RPMI8226 (cell line): Measurements from ENCODE around the gene ELMO1.

ENCODE experiments used
- DNase-seq: peaks from one replicate; pipeline ENCODE4 v3.0.0-alpha.2; 2015

ELMO1 gene

GRCh38 chr7:36852017-36852416, 596.6 kb downstream of the ELMO1 start:
- DNase-seq, result no peak

- no peak for DNase-seq
Observed at GRCh38 chr7:36851382-36851781, 597.3 kb downstream of the ELMO1 start.

GRCh38 chr7:36847946-36848345, 600.7 kb downstream of the ELMO1 start:
- no peak for DNase-seq

GRCh38 chr7:36844374-36844773, 604.3 kb downstream of the ELMO1 start:
- no peak for DNase-seq

GRCh38 chr7:36840904-36841303, 607.8 kb downstream of the ELMO1 start:
- no peak for DNase-seq

- no peak for DNase-seq
Observed at GRCh38 chr7:36838616-36839225, 609.9 kb downstream of the ELMO1 start.

DNA sequence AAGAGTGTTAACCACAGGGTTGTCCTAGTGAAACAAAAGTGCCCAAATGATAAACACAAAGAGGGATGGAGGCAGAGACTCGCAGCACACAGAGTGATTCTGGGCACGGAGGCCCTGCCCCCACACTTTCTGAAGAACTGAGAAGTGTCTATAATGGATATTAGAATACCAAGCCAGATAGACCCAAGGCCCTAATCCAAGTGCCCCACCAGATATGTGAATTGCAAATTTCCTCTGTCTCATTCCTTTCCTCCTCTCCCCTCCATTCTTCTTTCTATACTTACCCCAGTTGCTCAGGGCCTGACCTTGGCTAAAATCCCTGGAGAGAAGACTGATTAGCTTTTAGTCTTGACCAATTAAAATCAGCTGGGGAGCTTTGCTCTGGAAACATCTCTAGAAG, 617.6 kb downstream of the ELMO1 start:
- DNase-seq, result no peak

GRCh38 chr7:36827726-36828703, 620.6 kb downstream of the ELMO1 start:
- DNase-seq, result no peak

- DNase-seq, result no peak
Observed at GRCh38 chr7:36825501-36825900, 623.2 kb downstream of the ELMO1 start.

DNA sequence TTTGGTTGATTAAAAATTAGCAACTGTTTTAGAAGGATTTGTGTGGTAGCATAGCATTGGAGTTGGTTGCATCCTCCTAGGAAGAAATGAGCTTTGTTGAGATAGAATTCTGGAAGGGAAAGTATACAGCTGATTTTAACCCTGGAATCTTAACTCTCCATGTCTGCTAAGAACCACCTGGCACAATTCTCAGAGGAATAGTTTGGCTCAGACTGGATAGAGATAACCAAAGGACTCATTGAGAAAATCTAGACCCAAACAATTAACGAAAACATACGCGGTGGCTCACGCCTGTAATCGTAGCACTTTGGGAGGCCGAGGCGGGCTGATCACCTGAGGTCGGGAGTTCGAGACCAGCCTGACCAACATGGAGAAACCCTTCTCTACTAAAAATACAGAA, 625.3 kb downstream of the ELMO1 start:
- no peak for DNase-seq

DNA sequence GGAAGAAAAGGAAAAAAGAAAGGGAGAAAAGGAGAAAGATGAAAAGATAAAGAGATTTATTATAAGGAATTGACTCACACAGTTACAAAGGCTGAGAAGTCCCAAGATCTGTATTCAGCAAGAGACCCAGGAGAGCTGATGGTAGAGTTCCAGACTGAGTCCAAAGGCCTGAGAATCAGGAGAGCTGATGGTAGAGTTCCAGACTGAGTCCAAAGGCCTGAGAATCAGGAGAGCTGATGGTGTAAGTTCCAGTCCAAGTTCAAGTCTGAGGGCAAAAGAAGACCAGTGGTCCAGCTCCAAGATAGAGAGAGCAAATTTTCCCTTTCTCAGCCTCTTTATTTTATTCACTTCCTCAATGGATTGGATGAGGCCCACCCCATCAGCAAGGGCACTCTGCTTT, 627.0 kb downstream of the ELMO1 start:
- DNase-seq, result no peak

DNA sequence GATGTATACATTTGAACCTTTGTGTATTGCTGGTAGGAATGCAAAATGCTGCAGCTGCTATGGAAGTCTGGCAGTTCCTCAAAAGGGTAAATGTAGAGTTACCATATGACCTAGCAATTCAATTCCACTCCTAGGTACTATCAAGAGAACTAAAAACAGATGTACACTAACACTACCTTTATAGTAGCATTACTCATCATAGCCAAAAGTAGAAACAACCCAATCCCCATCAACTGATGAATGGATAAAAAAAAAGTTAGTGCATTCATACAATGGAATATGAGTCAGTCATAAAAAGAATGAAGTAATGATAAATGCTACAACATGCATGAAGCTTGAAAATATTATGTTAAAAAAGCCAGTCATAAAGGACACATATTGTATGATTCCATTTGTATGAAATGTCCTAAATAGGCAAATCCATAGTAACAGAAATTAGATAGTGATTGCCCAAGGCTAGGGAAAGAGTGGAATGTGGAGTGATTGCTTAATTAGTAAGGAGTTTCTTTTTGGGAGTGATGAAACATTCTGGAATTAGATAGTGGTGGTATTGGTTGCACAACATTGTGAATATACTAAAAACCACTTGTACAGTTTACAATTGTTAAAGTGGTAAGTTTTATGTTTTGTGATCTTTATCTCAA, 628.0 kb downstream of the ELMO1 start:
- no peak for DNase-seq

- no peak for DNase-seq
Observed at GRCh38 chr7:36819639-36820038, 629.0 kb downstream of the ELMO1 start.

- DNase-seq, result no peak
Observed at GRCh38 chr7:36814311-36814710, 634.4 kb downstream of the ELMO1 start.

DNA sequence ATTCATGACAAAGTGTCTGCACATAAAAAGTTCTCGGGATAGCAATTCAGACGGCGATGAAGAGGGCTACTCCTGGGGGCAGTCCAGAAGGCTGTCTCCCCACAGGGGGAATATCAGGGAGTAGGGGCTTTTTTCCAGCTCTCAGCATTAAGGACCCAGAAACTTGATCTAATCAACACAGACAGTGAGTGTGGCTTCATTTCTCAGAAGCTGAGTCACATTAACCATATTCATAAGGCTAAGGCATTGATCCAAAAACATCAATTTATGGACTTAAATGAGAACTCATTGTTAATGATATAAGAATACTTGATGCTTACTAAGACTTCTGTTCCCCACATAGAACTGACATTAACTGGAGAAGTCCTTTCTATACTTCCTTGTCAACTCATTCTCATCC, 636.9 kb downstream of the ELMO1 start:
- no peak for DNase-seq

GRCh38 chr7:36810489-36810888, 638.2 kb downstream of the ELMO1 start:
- no peak for DNase-seq

DNA sequence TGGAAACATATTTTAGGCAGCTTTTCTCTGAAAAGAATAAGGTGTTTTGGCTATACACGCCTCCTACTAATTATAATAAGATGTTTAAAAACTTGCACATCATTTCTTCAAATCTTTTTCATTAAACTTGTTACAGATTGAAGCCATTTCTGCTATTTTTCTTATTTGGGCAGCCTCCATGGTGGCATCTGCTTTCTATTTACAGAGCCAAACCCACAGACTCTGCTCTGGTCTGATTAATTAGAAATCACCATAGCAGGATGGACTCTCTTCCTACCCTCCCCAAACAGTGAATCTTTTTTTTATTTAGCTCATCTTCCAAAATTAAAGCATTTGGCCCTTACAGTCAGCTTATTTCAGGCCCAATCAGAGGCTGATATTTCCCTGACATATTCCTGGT, 638.6 kb downstream of the ELMO1 start:
- DNase-seq, result no peak

DNA sequence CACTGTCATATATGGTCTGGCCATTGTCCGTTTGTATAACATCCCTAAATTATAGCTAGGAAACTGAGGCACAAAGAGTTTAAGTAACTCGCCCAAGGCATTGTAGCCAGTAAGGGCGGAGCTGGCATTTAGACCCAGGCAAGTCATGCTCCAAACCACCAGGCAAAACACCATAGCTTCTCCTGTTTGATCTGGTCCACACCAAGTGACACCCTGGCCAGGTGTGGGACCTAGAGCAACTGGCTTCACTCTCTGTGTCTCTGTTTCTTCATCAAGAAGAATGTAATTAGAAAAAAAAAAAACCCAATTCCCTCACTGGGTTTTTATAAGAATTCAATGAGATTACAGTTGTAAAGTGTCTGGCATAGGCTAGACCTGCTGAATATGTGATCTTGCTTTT, 639.2 kb downstream of the ELMO1 start:
- no peak for DNase-seq

DNA sequence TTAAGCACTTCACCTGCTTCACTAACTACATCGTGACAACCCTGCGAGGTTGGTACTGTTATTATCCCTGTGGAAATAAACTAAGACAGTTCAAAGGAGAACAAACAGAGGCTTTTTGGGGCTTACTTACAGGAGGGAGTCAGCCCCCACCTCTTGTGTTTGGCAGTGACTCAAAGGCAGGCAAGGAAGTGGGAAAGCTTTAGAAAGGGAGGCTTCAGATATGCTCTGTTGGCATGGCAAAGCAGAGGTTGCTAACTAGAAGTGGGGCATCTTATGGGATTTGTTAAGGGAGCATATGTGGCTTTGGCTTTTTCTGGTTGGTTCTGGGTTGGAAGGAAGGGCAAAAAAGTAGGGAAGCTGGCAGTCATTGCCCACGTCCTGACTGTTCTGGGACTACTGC, 639.6 kb downstream of the ELMO1 start:
- DNase-seq, result no peak

DNA sequence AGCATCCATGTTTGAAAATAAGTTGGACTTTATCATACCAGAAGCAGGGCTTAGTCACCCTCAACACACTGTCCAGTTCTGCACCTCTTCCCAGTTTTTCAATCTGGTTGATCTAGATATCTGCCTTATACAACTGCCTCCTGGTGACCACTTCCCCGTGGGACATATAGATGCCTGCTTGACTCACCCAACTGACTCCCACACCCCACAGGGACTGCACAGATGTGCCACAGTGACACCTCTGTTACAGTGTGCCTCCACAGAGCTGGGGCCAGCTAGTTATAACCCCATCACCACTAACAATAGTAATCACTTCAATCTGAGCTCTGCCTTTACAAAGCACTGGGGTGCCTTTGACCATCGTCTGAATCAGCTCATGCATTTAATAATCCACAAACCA, 641.8 kb downstream of the ELMO1 start:
- DNase-seq, result no peak
